ENCODE measurements around the gene B3GNT3. TPM values are rescaled to one million over a fixed set of nuclear protein-coding genes. Genes with fewer than 3 reads are reported as not detected.

The B3GNT3 gene
- total and polyA plus RNA-seq, 2 of the 13 experiments (the other 11 are each of a cell fraction or from before 2014, with no cell fraction given) = 0.86 to 4.0 TPM

GRCh38 chr19:17766543-17767131 lies 28.3 kb upstream of the B3GNT3 start (continued):
- TF ChIP-seq ZNF687 (CRISPR knock-in tag; IDR thresholded peaks at IDR 0.05) = peak; percentile 86
- TF ChIP-seq NFYC (CRISPR knock-in tag; IDR thresholded peaks at IDR 0.05) = no peak
- 0 out of 2 replicates have a peak, but pooled peaks have one; percentile 30 for TF ChIP-seq ZBTB43 (CRISPR knock-in tag; conservative IDR thresholded peaks at IDR 0.05)
- peak; percentile 29; the same call in 1 of the 2 replicates for TF ChIP-seq ZNF143 (CRISPR knock-in tag; IDR thresholded peaks at IDR 0.05)
- no peak for TF ChIP-seq KDM1A (CRISPR knock-in tag; IDR thresholded peaks at IDR 0.05)
- TF ChIP-seq SP4 (CRISPR knock-in tag; IDR thresholded peaks at IDR 0.05) = no peak; the same call in 1 of the 2 replicates
- TF ChIP-seq ZNF34 (CRISPR knock-in tag; IDR thresholded peaks at IDR 0.05; ENCODE audit: borderline replicate concordance) = no peak
- peak; percentile 68 for TF ChIP-seq ISL2 (CRISPR knock-in tag; IDR thresholded peaks at IDR 0.05)
- TF ChIP-seq ZSCAN5A (CRISPR knock-in tag; IDR thresholded peaks at IDR 0.05; ENCODE audit: borderline replicate concordance) = no peak
- peak; percentile 56; the same call in 1 of the 2 replicates for TF ChIP-seq SIX1 (CRISPR knock-in tag; IDR thresholded peaks at IDR 0.05; ENCODE audit: borderline replicate concordance)
- TF ChIP-seq, protein P1, sequence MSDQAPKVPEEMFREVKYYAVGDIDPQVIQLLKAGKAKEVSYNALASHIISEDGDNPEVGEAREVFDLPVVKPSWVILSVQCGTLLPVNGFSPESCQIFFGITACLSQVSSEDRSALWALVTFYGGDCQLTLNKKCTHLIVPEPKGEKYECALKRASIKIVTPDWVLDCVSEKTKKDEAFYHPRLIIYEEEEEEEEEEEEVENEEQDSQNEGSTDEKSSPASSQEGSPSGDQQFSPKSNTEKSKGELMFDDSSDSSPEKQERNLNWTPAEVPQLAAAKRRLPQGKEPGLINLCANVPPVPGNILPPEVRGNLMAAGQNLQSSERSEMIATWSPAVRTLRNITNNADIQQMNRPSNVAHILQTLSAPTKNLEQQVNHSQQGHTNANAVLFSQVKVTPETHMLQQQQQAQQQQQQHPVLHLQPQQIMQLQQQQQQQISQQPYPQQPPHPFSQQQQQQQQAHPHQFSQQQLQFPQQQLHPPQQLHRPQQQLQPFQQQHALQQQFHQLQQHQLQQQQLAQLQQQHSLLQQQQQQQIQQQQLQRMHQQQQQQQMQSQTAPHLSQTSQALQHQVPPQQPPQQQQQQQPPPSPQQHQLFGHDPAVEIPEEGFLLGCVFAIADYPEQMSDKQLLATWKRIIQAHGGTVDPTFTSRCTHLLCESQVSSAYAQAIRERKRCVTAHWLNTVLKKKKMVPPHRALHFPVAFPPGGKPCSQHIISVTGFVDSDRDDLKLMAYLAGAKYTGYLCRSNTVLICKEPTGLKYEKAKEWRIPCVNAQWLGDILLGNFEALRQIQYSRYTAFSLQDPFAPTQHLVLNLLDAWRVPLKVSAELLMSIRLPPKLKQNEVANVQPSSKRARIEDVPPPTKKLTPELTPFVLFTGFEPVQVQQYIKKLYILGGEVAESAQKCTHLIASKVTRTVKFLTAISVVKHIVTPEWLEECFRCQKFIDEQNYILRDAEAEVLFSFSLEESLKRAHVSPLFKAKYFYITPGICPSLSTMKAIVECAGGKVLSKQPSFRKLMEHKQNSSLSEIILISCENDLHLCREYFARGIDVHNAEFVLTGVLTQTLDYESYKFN (CRISPR knock-in tag; conservative IDR thresholded peaks at IDR 0.05) = peak; percentile 76
- peak; percentile 78 for TF ChIP-seq HIVEP1 (CRISPR knock-in tag; IDR thresholded peaks at IDR 0.05)
- TF ChIP-seq MTA3 (CRISPR knock-in tag; IDR thresholded peaks at IDR 0.05) = no peak
- TF ChIP-seq, protein P2, sequence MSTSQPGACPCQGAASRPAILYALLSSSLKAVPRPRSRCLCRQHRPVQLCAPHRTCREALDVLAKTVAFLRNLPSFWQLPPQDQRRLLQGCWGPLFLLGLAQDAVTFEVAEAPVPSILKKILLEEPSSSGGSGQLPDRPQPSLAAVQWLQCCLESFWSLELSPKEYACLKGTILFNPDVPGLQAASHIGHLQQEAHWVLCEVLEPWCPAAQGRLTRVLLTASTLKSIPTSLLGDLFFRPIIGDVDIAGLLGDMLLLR (CRISPR knock-in tag; IDR thresholded peaks at IDR 0.05) = no peak
- TF ChIP-seq, protein P3, sequence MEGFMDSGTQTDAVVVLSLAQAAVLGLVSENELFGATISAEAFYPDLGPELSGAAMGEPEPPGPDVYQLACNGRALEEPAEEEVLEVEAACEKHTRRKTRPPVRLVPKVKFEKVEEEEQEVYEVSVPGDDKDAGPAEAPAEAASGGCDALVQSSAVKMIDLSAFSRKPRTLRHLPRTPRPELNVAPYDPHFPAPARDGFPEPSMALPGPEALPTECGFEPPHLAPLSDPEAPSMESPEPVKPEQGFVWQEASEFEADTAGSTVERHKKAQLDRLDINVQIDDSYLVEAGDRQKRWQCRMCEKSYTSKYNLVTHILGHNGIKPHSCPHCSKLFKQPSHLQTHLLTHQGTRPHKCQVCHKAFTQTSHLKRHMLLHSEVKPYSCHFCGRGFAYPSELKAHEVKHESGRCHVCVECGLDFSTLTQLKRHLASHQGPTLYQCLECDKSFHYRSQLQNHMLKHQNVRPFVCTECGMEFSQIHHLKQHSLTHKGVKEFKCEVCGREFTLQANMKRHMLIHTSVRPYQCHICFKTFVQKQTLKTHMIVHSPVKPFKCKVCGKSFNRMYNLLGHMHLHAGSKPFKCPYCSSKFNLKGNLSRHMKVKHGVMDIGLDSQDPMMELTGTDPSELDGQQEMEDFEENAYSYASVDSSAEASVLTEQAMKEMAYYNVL (CRISPR knock-in tag; IDR thresholded peaks at IDR 0.05; ENCODE audit: borderline replicate concordance) = no peak

Data from HepG2 (cell line).